Body of pancreas (tissue), 4 donors: ENCODE results near the gene TXNIP.

Experiments
- POLR2A ChIP-seq, 3 donors: fragments of 450-650 bp; IDR thresholded peaks; one replicate each; pipeline ENCODE4 v1.6.1; 2016; ENCODE audit warnings: antibody characterized with exemption in 3 of 3, mild to moderate bottlenecking in 2 of 3
- TF ChIP-seq, protein P1 (sequence below), 7 experiments: fragments of 450-650 bp in 4 of 7; fragments of 200-600 bp in 3 of 7; sonication (generic) in 3 of 7; IDR thresholded peaks; one replicate each; pipeline ENCODE4 v1.5.1; 2016 to 2019; ENCODE audit warnings: antibody characterized with exemption in 7 of 7

DNA sequence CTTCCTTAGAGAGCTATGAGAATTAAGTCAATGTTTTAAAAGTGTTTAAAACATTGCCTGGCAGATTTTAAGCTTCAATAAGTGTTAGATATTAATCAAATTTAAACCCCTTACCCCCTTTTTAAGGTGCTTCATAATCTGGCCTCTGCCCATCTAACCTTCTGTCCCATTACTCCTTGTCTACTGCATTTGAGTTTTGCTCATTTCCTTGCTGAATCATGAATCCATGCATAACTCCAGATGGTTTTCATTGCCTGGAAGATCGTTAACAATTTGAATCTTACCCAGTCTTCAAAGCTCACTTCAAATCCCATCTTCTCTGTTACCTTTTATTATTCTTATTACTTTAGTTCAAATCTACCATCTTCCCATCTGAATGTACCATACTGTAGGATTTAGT is 20.5 kb upstream of the TXNIP start:
- TF ChIP-seq, protein P1, sequence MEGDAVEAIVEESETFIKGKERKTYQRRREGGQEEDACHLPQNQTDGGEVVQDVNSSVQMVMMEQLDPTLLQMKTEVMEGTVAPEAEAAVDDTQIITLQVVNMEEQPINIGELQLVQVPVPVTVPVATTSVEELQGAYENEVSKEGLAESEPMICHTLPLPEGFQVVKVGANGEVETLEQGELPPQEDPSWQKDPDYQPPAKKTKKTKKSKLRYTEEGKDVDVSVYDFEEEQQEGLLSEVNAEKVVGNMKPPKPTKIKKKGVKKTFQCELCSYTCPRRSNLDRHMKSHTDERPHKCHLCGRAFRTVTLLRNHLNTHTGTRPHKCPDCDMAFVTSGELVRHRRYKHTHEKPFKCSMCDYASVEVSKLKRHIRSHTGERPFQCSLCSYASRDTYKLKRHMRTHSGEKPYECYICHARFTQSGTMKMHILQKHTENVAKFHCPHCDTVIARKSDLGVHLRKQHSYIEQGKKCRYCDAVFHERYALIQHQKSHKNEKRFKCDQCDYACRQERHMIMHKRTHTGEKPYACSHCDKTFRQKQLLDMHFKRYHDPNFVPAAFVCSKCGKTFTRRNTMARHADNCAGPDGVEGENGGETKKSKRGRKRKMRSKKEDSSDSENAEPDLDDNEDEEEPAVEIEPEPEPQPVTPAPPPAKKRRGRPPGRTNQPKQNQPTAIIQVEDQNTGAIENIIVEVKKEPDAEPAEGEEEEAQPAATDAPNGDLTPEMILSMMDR (IDR thresholded peaks at IDR 0.05), result no peak
- no peak for TF ChIP-seq POLR2A (IDR thresholded peaks at IDR 0.05)
